ENCODE data around the gene BCL6B. TPM values are rescaled to one million over a fixed set of nuclear protein-coding genes. Genes with fewer than 3 reads are reported as not detected.
A peak's percentile ranks its signal among the peaks of the same experiment; 100 is the strongest.

The BCL6B gene
- polyA plus RNA-seq, 3 donors, result 0.06 TPM; not detected in 2

DNA sequence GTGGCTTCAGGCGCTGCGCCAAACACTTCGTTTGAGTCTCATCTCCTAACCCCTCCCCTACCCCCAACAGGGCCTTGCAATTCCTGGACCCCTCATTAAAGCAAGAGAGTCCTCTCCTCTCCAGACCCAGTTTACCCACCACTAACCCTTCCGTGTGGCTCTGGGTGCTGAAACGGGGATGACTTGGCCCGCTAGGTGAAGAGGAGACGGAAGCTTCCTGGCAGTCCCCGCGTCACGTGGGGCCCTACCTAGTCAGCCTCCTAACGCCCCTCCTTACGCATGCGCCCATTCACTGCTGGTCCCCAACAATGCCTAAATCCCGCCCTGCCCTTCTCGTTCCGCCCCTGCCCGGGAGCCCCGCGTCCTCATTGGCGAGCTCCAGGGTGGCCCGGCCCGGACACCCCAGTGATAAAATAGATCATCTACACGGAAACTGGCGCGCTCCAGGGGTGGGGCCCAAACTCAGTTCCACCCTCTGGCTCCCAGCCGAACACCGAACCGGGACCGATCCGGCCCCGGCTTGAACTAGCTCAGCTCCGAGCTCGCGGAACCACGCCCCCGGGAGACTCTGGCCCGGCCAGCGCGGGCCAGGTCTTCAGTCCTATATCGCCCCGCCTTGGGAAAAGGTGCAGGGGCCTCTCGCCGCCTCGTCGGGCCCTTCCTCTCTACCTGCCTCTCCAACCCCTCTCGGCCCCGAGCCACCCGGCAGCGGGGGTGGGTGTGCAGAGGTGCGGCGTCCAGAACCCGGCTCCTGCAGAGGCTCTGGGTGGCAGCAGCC is 12.9 kb downstream of the BCL6B start, which contains the start of gene SLC16A13:
Gene SLC16A13, plus strand, starts transcription at position 425 of the 778 bp plus-strand sequence. CDS start 368 bp downstream, outside the sequence.
- no peaks in the 10 kb centered on the region for H3K27me3 ChIP-seq (ENCODE audit: control insufficient read depth in 2 of 2, insufficient read depth in 2 of 2, low read length in 2 of 2)
- intact Hi-C loops (cut with micrococcal nuclease), result no loop called here
- peak within 1 kb of the TSS; percentile 86 for H2AFZ ChIP-seq (ENCODE audit: insufficient read depth, low read depth, low read length, poor library complexity, severe bottlenecking)
- TF ChIP-seq, protein P1, sequence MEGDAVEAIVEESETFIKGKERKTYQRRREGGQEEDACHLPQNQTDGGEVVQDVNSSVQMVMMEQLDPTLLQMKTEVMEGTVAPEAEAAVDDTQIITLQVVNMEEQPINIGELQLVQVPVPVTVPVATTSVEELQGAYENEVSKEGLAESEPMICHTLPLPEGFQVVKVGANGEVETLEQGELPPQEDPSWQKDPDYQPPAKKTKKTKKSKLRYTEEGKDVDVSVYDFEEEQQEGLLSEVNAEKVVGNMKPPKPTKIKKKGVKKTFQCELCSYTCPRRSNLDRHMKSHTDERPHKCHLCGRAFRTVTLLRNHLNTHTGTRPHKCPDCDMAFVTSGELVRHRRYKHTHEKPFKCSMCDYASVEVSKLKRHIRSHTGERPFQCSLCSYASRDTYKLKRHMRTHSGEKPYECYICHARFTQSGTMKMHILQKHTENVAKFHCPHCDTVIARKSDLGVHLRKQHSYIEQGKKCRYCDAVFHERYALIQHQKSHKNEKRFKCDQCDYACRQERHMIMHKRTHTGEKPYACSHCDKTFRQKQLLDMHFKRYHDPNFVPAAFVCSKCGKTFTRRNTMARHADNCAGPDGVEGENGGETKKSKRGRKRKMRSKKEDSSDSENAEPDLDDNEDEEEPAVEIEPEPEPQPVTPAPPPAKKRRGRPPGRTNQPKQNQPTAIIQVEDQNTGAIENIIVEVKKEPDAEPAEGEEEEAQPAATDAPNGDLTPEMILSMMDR (IDR thresholded peaks at IDR 0.05), result no peak
- Mint-ChIP-seq H3K9me3 (no peaks in the 10 kb centered on the region), H3K27me3 (ENCODE audit: low read depth in 3 of 3) (peaks cover 2 to 8% (median 4%) of the 10 kb centered on the region in 3 donors), H3K27ac (peak within 1 kb of the TSS; percentile 89 to 95 (median 94)), H3K4me1 (peaks cover 30% of the 10 kb centered on the region), H3K4me3 (peak within 1 kb of the TSS; percentile 93 to 98), H3K36me3 (peaks cover 3 to 10% of the 10 kb centered on the region in 2 donors)
- under 1% methylated on average over 41 of the region's 52 CpGs for WGBS (ENCODE audit: insufficient coverage)
- H4K20me1 ChIP-seq (ENCODE audit: insufficient read depth, low read length), result no peaks in the 10 kb centered on the region
- H3K27ac ChIP-seq (ENCODE audit: low read depth in 1 of 2, low read length in 2 of 2), result peak within 1 kb of the TSS; percentile 87 to 91
- H3K79me2 ChIP-seq (ENCODE audit: insufficient read depth, low read length), result peaks cover 10% of the 10 kb centered on the region
- H3K4me1 ChIP-seq (ENCODE audit: control insufficient read depth in 1 of 2, insufficient read depth in 2 of 2, low read length in 2 of 2), result peaks cover 20% of the 10 kb centered on the region in 2 donors
- DNase-seq, result peak; percentile 96 to 98 (median 98)
- peak within 1 kb of the TSS; percentile 92 for H3K4me2 ChIP-seq (replicated peaks; ENCODE audit: extremely low read depth, low read length, poor library complexity, severe bottlenecking)
- peak within 1 kb of the TSS; percentile 72 for H3K9ac ChIP-seq (ENCODE audit: insufficient read depth, low read length, poor library complexity, severe bottlenecking)
- peak within 1 kb of the TSS; percentile 73 to 86 (median 80) for H3K4me3 ChIP-seq (replicated peaks in 1 of 3; ENCODE audit: low read depth in 2 of 3, low read length in 3 of 3)
- H3K9me3 ChIP-seq (replicated peaks in 1 of 2; ENCODE audit: control insufficient read depth in 1 of 2, insufficient read depth in 1 of 2, low read length in 2 of 2), result no peaks in the 10 kb centered on the region
- H3K36me3 ChIP-seq (replicated peaks in 1 of 2; ENCODE audit: control insufficient read depth in 1 of 2, insufficient read depth in 2 of 2, low read length in 2 of 2), result no peaks in the 10 kb centered on the region

DNA sequence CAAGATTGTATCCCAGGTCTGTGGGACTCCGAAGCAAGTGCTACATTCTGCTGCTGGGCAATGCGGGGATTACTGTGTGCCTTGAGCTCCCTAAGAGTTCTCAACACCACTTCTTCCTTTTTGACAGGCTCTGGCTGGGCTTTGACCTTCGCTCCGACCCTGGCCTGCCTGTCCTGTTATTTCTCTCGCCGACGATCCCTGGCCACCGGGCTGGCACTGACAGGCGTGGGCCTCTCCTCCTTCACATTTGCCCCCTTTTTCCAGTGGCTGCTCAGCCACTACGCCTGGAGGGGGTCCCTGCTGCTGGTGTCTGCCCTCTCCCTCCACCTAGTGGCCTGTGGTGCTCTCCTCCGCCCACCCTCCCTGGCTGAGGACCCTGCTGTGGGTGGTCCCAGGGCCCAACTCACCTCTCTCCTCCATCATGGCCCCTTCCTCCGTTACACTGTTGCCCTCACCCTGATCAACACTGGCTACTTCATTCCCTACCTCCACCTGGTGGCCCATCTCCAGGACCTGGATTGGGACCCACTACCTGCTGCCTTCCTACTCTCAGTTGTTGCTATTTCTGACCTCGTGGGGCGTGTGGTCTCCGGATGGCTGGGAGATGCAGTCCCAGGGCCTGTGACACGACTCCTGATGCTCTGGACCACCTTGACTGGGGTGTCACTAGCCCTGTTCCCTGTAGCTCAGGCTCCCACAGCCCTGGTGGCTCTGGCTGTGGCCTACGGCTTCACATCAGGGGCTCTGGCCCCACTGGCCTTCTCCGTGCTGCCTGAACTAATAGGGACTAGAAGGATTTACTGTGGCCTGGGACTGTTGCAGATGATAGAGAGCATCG is 15.4 kb downstream of the BCL6B start:
- H3K4me1 ChIP-seq (ENCODE audit: control insufficient read depth in 1 of 2, insufficient read depth in 2 of 2, low read length in 2 of 2), result peaks cover 32 to 34% of the 10 kb centered on the region in 2 donors
- intact Hi-C loops (cut with micrococcal nuclease), result no loop called here
- TF ChIP-seq, protein P1 (IDR thresholded peaks at IDR 0.05), result no peak
- no peak overlapping the region for H3K4me2 ChIP-seq (replicated peaks; ENCODE audit: extremely low read depth, low read length, poor library complexity, severe bottlenecking)
- no peaks in the 10 kb centered on the region for H3K36me3 ChIP-seq (replicated peaks in 1 of 2; ENCODE audit: control insufficient read depth in 1 of 2, insufficient read depth in 2 of 2, low read length in 2 of 2)
- H2AFZ ChIP-seq (ENCODE audit: insufficient read depth, low read depth, low read length, poor library complexity, severe bottlenecking), result no peak overlapping the region
- Mint-ChIP-seq H3K4me3 (peak overlapping the region in 1 of 2 donors; percentile 8), H3K36me3 (peaks cover 3 to 12% of the 10 kb centered on the region in 2 donors), H3K4me1 (peaks cover 43% of the 10 kb centered on the region), H3K27ac (peak overlapping the region in 1 of 7 donors; percentile 64), H3K27me3 (ENCODE audit: low read depth in 3 of 3) (peaks cover 20 to 30% (median 28%) of the 10 kb centered on the region in 3 donors), H3K9me3 (peaks cover 0 to 11% (median 4%) of the 10 kb centered on the region in 7 donors)
- 89% methylated on average over 17 of the region's 19 CpGs for WGBS (ENCODE audit: insufficient coverage)
- peaks cover 10% of the 10 kb centered on the region for H3K79me2 ChIP-seq (ENCODE audit: insufficient read depth, low read length)
- H3K27ac ChIP-seq (ENCODE audit: low read depth in 1 of 2, low read length in 2 of 2), result no peak overlapping the region
- DNase-seq, result no peak
- H3K9me3 ChIP-seq (replicated peaks in 1 of 2; ENCODE audit: control insufficient read depth in 1 of 2, insufficient read depth in 1 of 2, low read length in 2 of 2), result no peaks in the 10 kb centered on the region
- peaks cover 19 to 22% of the 10 kb centered on the region in 2 donors for H3K27me3 ChIP-seq (ENCODE audit: control insufficient read depth in 2 of 2, insufficient read depth in 2 of 2, low read length in 2 of 2)
- peaks cover 4% of the 10 kb centered on the region for H4K20me1 ChIP-seq (ENCODE audit: insufficient read depth, low read length)
- no peak overlapping the region for H3K9ac ChIP-seq (ENCODE audit: insufficient read depth, low read length, poor library complexity, severe bottlenecking)
- no peak overlapping the region for H3K4me3 ChIP-seq (replicated peaks in 1 of 3; ENCODE audit: low read depth in 2 of 3, low read length in 3 of 3)
